Amniotic epithelial cell (primary cell): Measurements from ENCODE around the gene CD163.
"Not testable (repeated sequence)": the region's sequence is repeated elsewhere in the genome, so short reads cannot be mapped to it uniquely, and the experiment has no call there.

Experiments used
- DNase-seq: peaks from one replicate; pipeline ENCODE4 v3.0.0-alpha.2; 2010; ENCODE audit warnings: low read depth

CD163 gene

GRCh38 chr12:7448099-7448498, 55.5 kb downstream of the CD163 start:
- DNase-seq: no peak

- DNase-seq: no peak
Measured at GRCh38 chr12:7444537-7444936, 59.0 kb downstream of the CD163 start.

DNA sequence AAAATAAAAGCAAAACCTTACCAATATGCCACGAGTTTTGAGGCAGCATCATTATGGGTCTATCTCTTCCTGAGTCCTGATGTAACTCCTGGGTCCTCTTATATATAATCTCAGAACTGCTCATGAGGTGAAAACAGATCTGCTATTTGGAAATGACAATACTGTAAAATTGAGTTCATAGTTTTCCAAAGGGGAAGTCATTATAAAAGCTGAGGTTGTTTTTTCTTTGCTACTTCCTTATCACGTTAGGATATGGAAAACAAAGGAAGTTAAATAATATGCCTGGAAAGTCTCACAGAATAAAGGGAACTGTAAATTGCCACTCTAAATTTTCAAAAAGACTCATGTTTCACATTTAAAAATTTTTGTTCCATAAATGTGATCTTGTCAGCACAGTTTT, 59.5 kb downstream of the CD163 start, which contains the start of gene CD163L1:
Gene CD163L1 (minus strand): TSS at position 78 of the 400 bp plus-strand sequence. CDS start 26 bp downstream, at position 52.
- DNase-seq: no peak

DNA sequence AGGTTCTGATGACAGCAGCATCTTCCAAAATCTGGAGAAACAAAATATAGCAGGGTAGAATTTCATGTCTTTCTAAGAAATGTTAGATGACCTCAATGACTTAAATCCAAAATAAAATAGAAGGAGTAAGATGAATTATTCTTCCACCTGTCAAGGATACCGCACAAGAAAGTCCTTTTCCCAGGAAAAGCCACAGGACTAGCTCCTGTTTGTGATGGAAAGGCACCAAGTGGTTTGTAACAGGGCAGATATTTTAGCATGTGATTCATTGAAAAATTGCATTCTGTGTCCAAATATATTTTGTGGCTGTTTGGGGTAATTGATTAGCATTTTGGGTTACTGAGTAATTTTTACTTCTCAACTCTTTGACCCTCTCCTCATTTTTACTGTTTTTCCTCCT, 62.4 kb downstream of the CD163 start:
- no peak for DNase-seq

- DNase-seq: peak; percentile 72
Measured at GRCh38 chr12:7439579-7440505, 63.7 kb downstream of the CD163 start.

DNA sequence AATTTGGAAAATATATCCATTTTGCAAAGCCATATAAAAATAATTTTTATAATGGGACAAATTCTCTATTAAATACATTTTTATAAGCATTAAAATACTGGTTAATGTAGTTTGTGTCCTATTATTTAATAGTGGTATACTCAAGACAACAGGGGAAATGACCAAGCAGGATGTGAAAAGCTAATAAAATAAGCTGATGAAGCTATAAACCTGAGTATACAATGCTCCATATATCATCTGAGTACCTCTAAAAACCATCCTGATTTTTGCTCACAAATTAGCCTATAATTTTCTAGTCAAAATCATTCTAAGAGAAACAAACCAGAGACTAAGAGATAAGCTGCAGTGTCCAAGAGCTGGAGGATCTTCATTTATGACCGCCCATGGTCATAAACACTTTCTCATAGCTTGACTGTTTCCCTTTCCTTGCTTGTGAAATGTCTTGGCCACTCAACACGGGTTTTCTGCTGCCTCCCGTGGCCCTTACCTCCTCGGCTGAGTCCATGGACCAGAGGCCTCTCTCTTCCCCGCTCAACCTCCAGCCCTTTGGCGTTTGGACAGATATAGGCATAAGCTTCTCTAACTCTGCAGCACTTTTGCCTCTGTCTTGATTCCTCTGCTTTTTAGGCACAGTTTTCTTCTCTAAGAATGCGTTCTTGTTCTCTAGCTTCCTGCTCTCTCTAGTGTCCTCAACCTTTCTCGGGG, 65.1 kb downstream of the CD163 start:
- not testable (repeated sequence) for DNase-seq

DNA sequence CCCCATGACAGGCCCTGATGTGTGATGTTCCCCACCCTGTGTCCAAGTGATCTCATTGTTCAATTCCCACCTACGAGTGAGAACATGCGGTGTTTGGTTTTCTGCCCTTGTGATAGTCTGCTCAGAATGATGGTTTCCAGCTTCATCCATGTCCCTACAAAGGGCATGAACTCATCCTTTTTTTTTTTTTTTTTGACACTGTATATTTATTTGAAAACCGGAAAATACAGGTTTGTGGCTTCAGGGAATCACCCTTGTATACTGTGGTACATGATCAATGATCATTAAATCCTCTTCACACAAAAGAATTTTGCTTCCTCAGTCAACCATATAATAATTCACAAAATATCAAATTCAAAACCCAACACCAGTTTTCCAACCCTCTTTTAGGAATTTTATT, 66.1 kb downstream of the CD163 start:
- not testable (repeated sequence) for DNase-seq

DNA sequence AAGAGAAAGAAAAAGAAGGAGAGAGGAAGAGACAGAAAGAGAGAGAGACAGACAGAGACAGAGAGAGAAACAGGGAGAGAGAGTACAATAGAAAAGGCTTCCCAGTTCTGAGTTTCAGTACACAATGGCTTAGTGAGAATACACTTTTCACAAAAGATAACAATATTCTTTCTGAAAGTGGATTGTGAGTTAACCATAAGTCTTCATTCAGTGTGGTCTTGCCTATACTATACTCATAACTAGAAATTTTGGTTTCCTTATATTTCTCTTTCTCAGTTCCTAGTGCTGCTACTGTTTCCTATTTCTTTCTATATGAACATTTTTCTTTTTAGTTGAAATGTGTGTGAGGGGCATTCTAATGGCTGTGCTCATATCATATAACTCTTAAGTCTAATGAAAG, 68.9 kb downstream of the CD163 start:
- DNase-seq: no peak

DNA sequence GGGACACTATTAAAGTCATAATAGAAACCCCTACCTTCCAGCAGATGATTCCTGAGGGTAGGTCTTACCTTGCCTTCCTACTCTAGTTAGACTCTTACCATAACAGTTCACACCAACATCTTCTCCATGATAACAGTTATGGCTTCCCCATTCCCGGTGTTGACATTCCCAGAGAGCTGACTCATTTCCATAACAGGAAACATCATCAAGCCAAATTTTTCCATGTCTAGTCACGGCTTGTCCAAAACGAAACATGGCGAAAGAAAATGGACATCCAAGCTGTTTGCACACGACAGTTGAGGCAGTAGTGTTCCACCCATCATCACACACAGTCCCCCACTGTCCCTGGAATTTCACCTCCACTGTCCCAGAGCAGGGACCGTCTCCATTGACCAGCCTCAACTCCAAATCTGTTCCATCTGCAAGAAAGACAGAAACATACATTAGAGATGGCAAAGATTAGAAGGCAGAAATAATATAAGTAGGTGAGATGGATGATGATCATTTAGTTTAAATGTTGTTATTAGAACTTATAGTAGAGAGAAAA, 70.2 kb downstream of the CD163 start:
- peak; percentile 78 for DNase-seq

- DNase-seq: no peak
Measured at GRCh38 chr12:7431993-7432685, 71.4 kb downstream of the CD163 start.
